ENCODE measurements around the gene SORL1.
"Not testable (repeated sequence)": the region's sequence is repeated elsewhere in the genome, so short reads cannot be mapped to it uniquely, and the experiment has no call there.

The SORL1 gene

GRCh38 chr11:121636081-121636799 is 184.1 kb downstream of the SORL1 start:
- Mint-ChIP-seq H3K4me1 (ENCODE audit: low read depth in 2 of 2) (peaks cover 0 to 2% of the 10 kb centered on the region in 2 donors), H3K27me3 (no peaks in the 10 kb centered on the region), H3K27ac (peak overlapping the region in 1 of 2 donors; percentile 3), H3K9me3 (no peaks in the 10 kb centered on the region), H3K4me3 (no peak overlapping the region), H3K36me3 (ENCODE audit: insufficient read depth) (peaks cover 38% of the 10 kb centered on the region)
- ATAC-seq (replicated peaks) (no peak), DNase-seq (no peak)

DNA sequence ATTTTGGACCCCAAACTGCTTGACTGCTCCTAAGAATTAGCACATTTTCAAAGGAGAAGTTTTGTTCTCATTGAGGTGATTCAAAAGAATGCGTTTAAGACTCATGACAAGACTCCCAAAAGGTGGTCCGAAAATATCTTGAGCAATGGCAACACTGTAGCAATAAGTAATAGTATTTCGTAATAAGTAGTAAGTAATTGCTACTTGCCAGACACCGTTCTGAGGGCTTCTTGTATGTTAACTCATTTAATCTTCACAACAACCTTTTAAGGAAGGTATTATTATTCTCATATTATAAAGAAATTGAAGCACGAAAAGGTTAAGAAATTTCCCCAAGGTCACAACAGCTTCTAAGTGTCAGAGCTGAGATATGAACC is 184.7 kb downstream of the SORL1 start:
- Mint-ChIP-seq H3K9me3 (no peaks in the 10 kb centered on the region), H3K4me3 (no peak overlapping the region), H3K27ac (no peak overlapping the region), H3K4me1 (ENCODE audit: low read depth in 2 of 2) (peaks cover 0 to 2% of the 10 kb centered on the region in 2 donors), H3K27me3 (no peaks in the 10 kb centered on the region), H3K36me3 (ENCODE audit: insufficient read depth) (peaks cover 33% of the 10 kb centered on the region)
- DNase-seq (no peak), ATAC-seq (replicated peaks) (no peak)

DNA sequence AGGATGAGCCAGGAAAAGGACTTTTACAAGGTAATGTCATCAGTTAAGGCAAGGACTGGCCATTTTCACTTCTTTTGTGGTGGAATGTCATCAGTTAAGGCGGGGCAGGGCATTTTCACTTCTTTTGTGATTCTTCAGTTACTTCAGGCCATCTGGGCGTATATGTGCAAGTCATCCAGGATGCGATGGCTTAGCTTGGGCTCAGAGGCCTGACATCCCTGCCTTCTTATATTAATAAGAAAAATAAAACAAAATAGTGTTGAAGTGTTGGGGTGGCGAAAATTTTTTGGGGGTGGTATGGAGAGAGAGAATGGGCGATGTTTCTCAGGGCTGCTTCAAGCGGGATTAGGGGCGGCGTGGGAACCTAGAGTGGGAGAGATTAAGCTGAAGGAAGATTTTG is 185.5 kb downstream of the SORL1 start:
- H3K27ac Mint-ChIP-seq = not testable (repeated sequence)

GRCh38 chr11:121643479-121644186 is 191.5 kb downstream of the SORL1 start:
- no peak for DNase-seq
- Mint-ChIP-seq H3K4me3 (no peak overlapping the region), H3K27ac (peak overlapping the region in 1 of 2 donors; percentile 22)

More for the DNA sequence above, 185.5 kb downstream of the SORL1 start:
- not testable (repeated sequence) for ATAC-seq (replicated peaks); DNase-seq; H3K4me1 Mint-ChIP-seq (ENCODE audit: low read depth in 2 of 2); H3K27me3 Mint-ChIP-seq; H3K4me3 Mint-ChIP-seq; H3K9me3 Mint-ChIP-seq
- peaks cover 26% of the 10 kb centered on the region for H3K36me3 Mint-ChIP-seq (ENCODE audit: insufficient read depth)

DNA sequence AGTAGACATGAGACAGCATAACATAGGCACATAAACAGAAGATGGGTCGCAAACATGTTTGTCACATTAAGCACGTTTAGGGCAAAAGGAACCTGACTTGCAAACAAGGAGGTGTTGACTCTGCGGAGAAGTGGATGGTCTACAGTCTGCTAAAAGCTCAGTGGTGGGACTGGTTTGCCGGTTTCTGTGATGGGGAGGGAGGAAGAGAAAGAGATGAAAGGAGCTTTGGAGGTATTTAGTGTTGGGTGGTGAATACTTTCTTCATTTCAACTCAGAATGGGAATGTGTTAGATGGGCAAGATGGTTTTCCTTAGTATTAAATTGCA is 192.0 kb downstream of the SORL1 start:
- no peaks in the 10 kb centered on the region for H3K9me3 Mint-ChIP-seq
- peaks cover 3 to 8% of the 10 kb centered on the region in 2 donors for H3K4me1 Mint-ChIP-seq (ENCODE audit: low read depth in 2 of 2)
- no peak overlapping the region for H3K4me3 Mint-ChIP-seq
- DNase-seq = no peak
- no peaks in the 10 kb centered on the region for H3K27me3 Mint-ChIP-seq
- H3K27ac Mint-ChIP-seq = peak overlapping the region in 1 of 2 donors; percentile 22
- no peak for ATAC-seq (replicated peaks)
- H3K36me3 Mint-ChIP-seq (ENCODE audit: insufficient read depth) = peaks cover 5% of the 10 kb centered on the region

More at GRCh38 chr11:121643479-121644186, 191.5 kb downstream of the SORL1 start:
- peaks cover 5% of the 10 kb centered on the region for H3K36me3 Mint-ChIP-seq (ENCODE audit: insufficient read depth)
- peaks cover 3 to 8% of the 10 kb centered on the region in 2 donors for H3K4me1 Mint-ChIP-seq (ENCODE audit: low read depth in 2 of 2)
- no peaks in the 10 kb centered on the region for H3K27me3 Mint-ChIP-seq
- ATAC-seq (replicated peaks) = no peak
- no peaks in the 10 kb centered on the region for H3K9me3 Mint-ChIP-seq

DNA sequence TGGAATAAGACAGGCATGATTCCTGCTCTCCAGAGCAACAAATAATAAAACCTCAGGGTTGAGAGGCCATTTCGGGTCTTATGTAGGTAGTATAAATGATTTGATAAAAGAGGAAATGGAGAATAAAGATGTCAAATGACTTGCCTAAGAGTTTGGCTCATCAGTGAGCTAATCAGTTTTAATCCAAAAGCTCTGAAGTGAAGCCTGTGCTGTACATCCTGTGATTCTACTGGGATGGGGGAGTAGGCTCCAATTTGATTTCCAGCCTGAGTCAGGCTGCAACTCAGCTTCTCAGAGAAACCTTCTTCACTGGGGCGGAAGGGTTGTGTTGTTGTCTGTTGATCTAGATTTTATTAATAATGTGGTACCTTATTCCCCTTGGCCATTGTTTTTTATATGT is 192.9 kb downstream of the SORL1 start:
- no peak overlapping the region for H3K4me3 Mint-ChIP-seq
- DNase-seq = no peak
- H3K36me3 Mint-ChIP-seq (ENCODE audit: insufficient read depth) = peaks cover 5% of the 10 kb centered on the region
- no peak overlapping the region for H3K27ac Mint-ChIP-seq
- no peak for ATAC-seq (replicated peaks)
- peaks cover 8 to 14% of the 10 kb centered on the region in 2 donors for H3K4me1 Mint-ChIP-seq (ENCODE audit: low read depth in 2 of 2)
- H3K27me3 Mint-ChIP-seq = no peaks in the 10 kb centered on the region
- H3K9me3 Mint-ChIP-seq = no peaks in the 10 kb centered on the region

- Mint-ChIP-seq H3K9me3 (no peaks in the 10 kb centered on the region), H3K36me3 (ENCODE audit: insufficient read depth) (peaks cover 9% of the 10 kb centered on the region), H3K27me3 (no peaks in the 10 kb centered on the region), H3K27ac (no peak overlapping the region), H3K4me3 (no peak overlapping the region), H3K4me1 (ENCODE audit: low read depth in 2 of 2) (peaks cover 14 to 20% of the 10 kb centered on the region in 2 donors)
- no peak for DNase-seq
- no peak for ATAC-seq (replicated peaks)
These were observed 193.5 kb downstream of the SORL1 start for GRCh38 chr11:121645596-121645995.

- H3K27me3 Mint-ChIP-seq = no peaks in the 10 kb centered on the region
- H3K36me3 Mint-ChIP-seq (ENCODE audit: insufficient read depth) = peaks cover 9% of the 10 kb centered on the region
- no peak for DNase-seq
- peaks cover 21 to 28% of the 10 kb centered on the region in 2 donors for H3K4me1 Mint-ChIP-seq (ENCODE audit: low read depth in 2 of 2)
- H3K9me3 Mint-ChIP-seq = no peaks in the 10 kb centered on the region
- ATAC-seq (replicated peaks) = no peak
- no peak overlapping the region for H3K27ac Mint-ChIP-seq
- H3K4me3 Mint-ChIP-seq = no peak overlapping the region
These were observed 196.2 kb downstream of the SORL1 start for GRCh38 chr11:121648306-121648705.

GRCh38 chr11:121649798-121650197 is 197.7 kb downstream of the SORL1 start:
- Mint-ChIP-seq H3K36me3 (ENCODE audit: insufficient read depth) (peaks cover 14% of the 10 kb centered on the region), H3K4me3 (peak overlapping the region; percentile 69 to 79), H3K4me1 (ENCODE audit: low read depth in 2 of 2) (peaks cover 21 to 28% of the 10 kb centered on the region in 2 donors), H3K27ac (peak overlapping the region; percentile 87 to 92), H3K27me3 (no peaks in the 10 kb centered on the region), H3K9me3 (no peaks in the 10 kb centered on the region)
- no peak for ATAC-seq (replicated peaks)
- DNase-seq = no peak

- Mint-ChIP-seq H3K4me1 (ENCODE audit: low read depth in 2 of 2) (peaks cover 25 to 34% of the 10 kb centered on the region in 2 donors), H3K9me3 (no peaks in the 10 kb centered on the region), H3K27me3 (no peaks in the 10 kb centered on the region), H3K4me3 (peak overlapping the region; percentile 69 to 79), H3K36me3 (ENCODE audit: insufficient read depth) (peaks cover 14% of the 10 kb centered on the region), H3K27ac (peak overlapping the region; percentile 87 to 92)
- DNase-seq (no peak), ATAC-seq (replicated peaks) (peak; percentile 58)
These were observed 198.5 kb downstream of the SORL1 start for GRCh38 chr11:121650351-121651256.

DNA sequence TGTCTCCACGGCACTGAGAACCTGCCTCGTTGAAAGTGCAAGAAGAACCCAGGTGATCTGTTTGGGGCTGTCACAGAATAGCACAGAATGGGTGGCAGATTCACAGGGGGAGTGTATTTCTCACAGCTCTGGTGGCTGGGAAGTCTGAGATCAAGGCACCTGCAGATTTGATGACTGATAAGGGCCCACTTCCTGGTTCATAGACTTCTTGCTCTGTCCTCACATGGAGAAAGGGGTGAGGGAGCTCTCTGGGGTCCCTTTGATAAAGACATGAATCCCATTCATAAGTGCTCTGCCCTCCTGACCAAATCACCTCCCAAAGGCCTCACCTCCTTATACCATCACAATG is 199.1 kb downstream of the SORL1 start:
- DNase-seq (no peak), ATAC-seq (replicated peaks) (peak; percentile 26)
- H3K9me3 Mint-ChIP-seq = no peaks in the 10 kb centered on the region
- H3K36me3 Mint-ChIP-seq (ENCODE audit: insufficient read depth) = peaks cover 15% of the 10 kb centered on the region
- peak overlapping the region; percentile 87 to 92 for H3K27ac Mint-ChIP-seq
- no peaks in the 10 kb centered on the region for H3K27me3 Mint-ChIP-seq
- peak overlapping the region; percentile 69 to 79 for H3K4me3 Mint-ChIP-seq
- H3K4me1 Mint-ChIP-seq (ENCODE audit: low read depth in 2 of 2) = peaks cover 30 to 40% of the 10 kb centered on the region in 2 donors

DNA sequence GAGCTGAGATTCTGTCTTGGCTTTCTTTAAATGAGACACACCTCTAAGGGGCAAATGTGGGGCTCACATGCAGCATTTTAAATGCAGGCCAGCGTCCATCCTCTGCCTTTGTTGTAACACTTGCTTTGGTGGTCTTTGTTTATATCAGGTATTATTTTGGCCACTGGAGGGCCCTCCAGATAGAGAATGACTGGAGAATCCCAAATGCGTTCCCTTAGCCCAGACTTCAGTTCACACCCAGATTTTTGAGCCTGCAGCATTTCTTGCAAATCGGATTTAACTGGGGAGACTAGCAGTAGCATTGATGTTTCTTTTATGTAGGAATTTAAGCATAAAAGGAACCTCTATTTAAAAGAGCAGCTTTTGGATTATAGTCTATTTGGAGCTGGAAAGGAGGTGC is 200.9 kb downstream of the SORL1 start:
- Mint-ChIP-seq H3K4me3 (no peak overlapping the region), H3K9me3 (no peaks in the 10 kb centered on the region)
- no peak for DNase-seq

GRCh38 chr11:121654259-121654842 is 202.2 kb downstream of the SORL1 start:
- peaks cover 31 to 41% of the 10 kb centered on the region in 2 donors for H3K4me1 Mint-ChIP-seq (ENCODE audit: low read depth in 2 of 2)
- H3K36me3 Mint-ChIP-seq (ENCODE audit: insufficient read depth) = peaks cover 13% of the 10 kb centered on the region
- H3K4me3 Mint-ChIP-seq = peak overlapping the region in 1 of 2 donors; percentile 14
- H3K27ac Mint-ChIP-seq = peak overlapping the region in 1 of 2 donors; percentile 51
- no peak for DNase-seq
- H3K9me3 Mint-ChIP-seq = no peaks in the 10 kb centered on the region
- ATAC-seq (replicated peaks) = no peak
- H3K27me3 Mint-ChIP-seq = no peaks in the 10 kb centered on the region

More for the DNA sequence above, 200.9 kb downstream of the SORL1 start:
- Mint-ChIP-seq H3K4me1 (ENCODE audit: low read depth in 2 of 2) (peaks cover 31 to 41% of the 10 kb centered on the region in 2 donors), H3K27me3 (no peaks in the 10 kb centered on the region), H3K27ac (no peak overlapping the region), H3K36me3 (ENCODE audit: insufficient read depth) (peaks cover 13% of the 10 kb centered on the region)
- ATAC-seq (replicated peaks) = no peak
